Ishikawa (cell line): Measurements from ENCODE around the gene LYRM2.

Experiments
- CEBPB ChIP-seq: IDR thresholded peaks from 2 replicates; pipeline ENCODE4 v1.6.1; 2012
- EGR1 ChIP-seq: IDR thresholded peaks from 2 replicates; pipeline ENCODE4 v1.6.1; 2012
- RAD21 ChIP-seq: IDR thresholded peaks from 2 replicates; pipeline ENCODE4 v1.6.1; 2012; ENCODE audit warnings: low read depth
- TAF1 ChIP-seq: IDR thresholded peaks from 2 replicates; pipeline ENCODE4 v1.6.1; 2012; ENCODE audit warnings: low read depth, mild to moderate bottlenecking
- TF ChIP-seq, protein P1 (sequence below): IDR thresholded peaks from 2 replicates; pipeline ENCODE4 v1.6.1; 2012

DNA sequence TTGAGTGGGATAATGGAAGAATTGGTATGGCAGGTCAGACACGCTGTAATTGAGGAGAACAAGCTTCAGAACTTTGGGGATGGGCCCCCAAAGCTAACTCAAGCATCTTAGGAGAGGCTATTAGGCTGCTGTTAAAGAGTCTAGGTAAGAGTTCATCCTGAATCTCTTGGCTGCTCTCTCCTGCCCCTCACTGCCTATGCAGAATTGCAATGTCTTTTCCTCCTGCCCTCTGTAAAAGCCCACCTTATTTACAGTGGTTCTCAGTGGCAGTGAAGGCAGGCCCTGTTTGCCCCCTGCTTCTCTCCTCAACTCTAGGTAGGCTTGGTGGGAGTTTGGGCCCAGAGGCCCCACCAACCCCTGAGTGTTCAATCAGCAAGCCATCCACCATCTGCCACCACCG is 55.0 kb downstream of the LYRM2 start:
- TF ChIP-seq, protein P1, sequence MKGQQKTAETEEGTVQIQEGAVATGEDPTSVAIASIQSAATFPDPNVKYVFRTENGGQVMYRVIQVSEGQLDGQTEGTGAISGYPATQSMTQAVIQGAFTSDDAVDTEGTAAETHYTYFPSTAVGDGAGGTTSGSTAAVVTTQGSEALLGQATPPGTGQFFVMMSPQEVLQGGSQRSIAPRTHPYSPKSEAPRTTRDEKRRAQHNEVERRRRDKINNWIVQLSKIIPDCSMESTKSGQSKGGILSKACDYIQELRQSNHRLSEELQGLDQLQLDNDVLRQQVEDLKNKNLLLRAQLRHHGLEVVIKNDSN, result no peak
- TF ChIP-seq TAF1 (no peak), EGR1 (no peak), CEBPB (no peak), RAD21 (no peak)
